GM19043 (cell line): ENCODE results near the gene PRKCH.

Experiments
- ATAC-seq: cut with Tn5 transposase; IDR thresholded peaks from one replicate; pipeline ENCODE4 v1.9.1; 2021; ENCODE audit warnings: low read depth; ENCODE audit not compliant: unreplicated experiment

The PRKCH gene

DNA sequence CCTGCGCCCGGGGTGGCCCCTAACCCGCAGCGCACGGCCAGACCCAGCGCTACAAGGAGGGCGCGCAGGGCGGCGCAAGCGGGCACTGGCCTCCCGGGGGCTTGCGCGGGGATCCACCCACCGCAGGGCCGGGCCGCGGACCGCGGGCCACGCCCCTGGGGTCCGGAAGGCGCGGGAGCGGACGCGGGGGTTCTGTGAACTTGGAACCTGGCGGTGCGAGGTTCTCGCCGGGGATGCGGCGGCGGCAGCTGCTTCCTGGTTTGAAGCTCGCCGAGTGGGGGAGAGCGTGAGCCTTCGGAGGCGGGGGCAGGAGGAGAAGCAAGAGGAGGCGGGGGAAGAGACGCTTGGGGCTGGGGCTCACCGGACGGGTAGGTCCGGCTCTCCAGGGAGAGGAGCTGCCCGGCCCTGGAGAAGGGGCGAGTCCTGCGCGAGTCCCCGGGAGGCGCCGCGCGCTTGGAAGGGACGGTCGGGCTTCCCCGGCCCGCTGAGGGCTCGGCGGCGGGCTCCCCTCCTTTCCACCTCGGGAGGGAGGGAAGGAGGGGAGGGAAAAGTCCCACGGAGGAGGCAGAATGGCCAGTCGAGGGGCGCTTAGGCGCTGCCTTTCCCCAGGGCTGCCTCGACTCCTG lies at the start of gene PRKCH:
TSS of gene PRKCH (plus strand) at position 195 of the 626 bp plus-strand sequence. CDS start 523 bp downstream, outside the sequence.
- peak; percentile 58 for ATAC-seq

GRCh38 chr14:61277232-61277631 lies 44.1 kb upstream of the PRKCH start:
- no peak for ATAC-seq

- ATAC-seq = no peak
Measured at GRCh38 chr14:61277784-61278183, 43.6 kb upstream of the PRKCH start.

DNA sequence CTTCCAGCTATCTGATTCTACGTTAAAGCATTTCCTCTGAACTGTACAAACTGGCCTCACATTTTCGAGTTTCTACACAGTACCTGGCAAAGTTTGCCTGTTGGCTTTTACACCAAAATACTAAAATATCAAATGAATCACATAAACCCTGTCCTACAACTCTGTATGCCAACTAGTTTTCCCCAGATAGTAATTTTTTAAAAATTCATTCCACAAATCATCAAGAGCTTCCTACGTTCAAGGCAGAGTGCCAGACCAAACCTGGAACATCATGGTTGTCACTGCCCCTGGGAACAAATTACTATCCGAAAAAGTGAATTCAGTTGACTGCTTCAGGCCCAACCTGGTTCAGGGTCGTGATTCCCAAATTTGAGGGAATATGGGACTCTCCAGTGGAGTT lies 42.3 kb upstream of the PRKCH start:
- ATAC-seq = no peak

GRCh38 chr14:61280092-61280525 lies 41.3 kb upstream of the PRKCH start:
- ATAC-seq = no peak

DNA sequence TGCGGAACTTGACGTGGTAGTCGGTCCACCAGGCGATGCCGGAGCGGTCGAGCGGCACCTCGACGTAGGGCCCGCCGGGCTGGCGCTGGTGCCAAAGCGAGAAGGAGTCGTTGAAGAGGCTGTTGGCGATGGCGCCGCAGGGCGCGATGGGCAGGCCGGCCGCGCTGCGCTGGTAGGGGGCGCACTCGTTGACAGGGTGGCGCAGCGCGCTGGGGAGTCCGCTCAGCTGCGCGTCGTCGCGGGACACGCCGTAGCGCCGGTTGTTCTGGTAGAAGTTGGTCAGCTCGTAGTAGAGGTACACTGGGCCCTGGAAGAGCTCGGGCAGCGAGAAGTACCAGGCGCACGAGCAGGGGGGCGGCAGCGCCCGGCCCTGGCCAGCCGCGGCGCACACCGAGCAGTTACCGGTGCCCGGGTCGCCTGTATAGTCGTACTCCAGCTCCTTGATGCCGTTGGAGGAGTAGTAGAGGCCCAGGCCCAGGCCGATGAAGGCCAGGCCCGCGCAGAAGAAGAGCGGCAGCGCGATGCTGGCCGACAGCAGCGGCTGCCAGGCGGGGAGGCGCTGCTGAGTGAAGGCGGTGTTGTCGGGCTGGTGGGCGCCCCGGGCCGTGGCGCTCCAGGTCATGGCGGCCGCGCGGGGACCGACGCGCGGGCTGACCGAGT lies 40.7 kb upstream of the PRKCH start:
- ATAC-seq = no peak

GRCh38 chr14:61281186-61281947 lies 40.0 kb upstream of the PRKCH start, which contains the start of gene TMEM30B:
Gene TMEM30B (minus strand): TSS chr14:61281338. CDS start chr14:61281147, 191 bp downstream.
- no peak for ATAC-seq

- no peak for ATAC-seq
Measured at GRCh38 chr14:61281948-61282275, 39.5 kb upstream of the PRKCH start.

DNA sequence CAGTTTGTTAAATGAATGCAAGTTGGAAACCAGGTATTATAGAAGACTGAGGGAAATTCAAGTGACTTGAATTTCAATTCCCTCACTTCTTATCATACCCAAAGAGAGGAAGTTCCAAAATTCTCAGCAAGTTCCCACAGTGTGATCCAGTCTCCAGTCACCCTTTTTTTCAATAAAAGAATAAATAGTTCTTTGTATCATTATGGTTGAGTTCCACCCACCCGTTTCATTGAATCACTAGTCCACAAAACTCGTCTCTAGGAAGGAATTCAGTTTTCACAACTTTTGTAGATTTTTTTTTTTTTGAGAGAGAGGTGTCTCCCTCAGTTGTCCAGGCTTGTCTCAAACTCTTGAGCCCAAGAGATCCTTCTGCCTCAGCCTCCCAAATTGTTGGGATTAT lies 38.6 kb upstream of the PRKCH start:
- no peak for ATAC-seq

DNA sequence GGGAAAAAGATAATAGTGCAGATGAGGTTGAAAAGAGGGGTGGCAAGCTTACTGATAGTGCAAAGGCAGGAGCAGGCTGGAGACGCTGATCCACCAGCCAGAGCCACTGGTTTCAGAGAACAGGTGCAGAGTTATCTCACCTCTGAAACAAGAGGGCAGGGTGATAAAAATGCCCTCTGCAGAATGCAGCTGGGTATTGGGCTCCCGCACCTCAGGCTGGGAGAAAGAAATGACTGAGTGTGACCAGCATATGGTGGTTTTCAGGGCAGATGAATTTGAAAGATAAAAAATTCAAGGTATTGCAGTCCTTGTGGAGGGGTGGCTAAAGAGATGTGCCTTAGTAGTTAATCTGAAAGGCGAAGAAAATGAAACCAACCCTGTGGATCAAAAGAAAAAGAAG lies 37.4 kb upstream of the PRKCH start:
- ATAC-seq = no peak

- no peak for ATAC-seq
Measured at GRCh38 chr14:61285364-61285763, 36.0 kb upstream of the PRKCH start.

GRCh38 chr14:61287196-61287595 lies 34.2 kb upstream of the PRKCH start:
- no peak for ATAC-seq

DNA sequence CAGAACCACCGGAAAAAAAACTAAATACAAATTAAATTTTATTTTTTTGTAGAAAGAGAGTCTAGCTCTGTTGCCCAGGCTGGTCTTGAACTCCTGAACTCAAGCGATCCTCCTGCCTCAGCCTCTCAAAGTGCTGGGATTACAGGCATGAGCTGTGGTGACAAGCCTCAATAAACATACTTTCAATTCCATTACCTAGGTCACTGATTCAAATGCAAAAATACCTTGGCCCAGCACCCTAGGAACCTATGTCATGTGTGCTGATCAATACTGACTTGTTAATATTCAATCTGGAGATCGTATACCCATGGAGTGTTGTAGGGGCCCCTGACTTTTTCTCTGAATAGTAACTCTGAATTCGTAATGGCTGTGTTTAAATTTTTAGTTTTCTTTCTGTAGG lies 33.2 kb upstream of the PRKCH start:
- no peak for ATAC-seq

- no peak for ATAC-seq
Measured at GRCh38 chr14:61288720-61289119, 32.7 kb upstream of the PRKCH start.

- ATAC-seq = no peak
Measured at GRCh38 chr14:61290701-61291100, 30.7 kb upstream of the PRKCH start.

GRCh38 chr14:61296151-61296550 lies 25.2 kb upstream of the PRKCH start:
- ATAC-seq = no peak

DNA sequence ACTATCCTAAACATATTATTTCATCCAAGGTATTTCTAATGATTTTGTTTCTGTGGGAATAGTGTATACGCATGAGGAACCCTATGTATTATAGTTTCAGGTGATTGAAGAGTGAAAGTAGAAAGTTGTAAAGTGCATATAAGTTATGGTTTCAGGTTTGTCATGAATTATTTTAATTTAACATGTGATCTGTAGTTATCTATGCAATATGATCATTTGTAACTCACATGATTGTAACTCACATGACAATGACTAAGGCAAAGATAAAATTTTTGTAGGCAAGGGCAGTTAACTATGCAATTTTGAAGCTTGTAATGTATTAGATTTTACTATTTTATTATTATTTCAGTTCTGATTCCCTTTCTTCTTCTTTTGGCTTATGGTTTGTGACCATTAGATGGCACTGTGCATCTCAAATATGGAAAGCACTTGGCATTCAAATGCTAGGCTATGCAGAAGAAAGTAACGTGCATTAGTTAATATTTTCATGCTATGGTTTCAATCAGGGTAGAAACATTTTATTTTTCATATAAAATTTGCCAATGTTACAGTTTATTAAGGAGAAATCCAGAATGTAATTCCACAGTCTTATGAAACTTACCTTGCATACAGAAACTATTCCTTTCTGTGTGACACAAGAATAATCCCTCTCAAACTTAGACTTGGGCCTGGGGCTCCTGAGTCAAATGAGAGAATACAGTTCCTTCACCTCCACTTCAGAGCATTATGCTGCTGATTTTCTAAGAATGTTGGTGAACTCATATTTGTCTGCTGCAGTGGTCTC lies 24.5 kb upstream of the PRKCH start:
- no peak for ATAC-seq

DNA sequence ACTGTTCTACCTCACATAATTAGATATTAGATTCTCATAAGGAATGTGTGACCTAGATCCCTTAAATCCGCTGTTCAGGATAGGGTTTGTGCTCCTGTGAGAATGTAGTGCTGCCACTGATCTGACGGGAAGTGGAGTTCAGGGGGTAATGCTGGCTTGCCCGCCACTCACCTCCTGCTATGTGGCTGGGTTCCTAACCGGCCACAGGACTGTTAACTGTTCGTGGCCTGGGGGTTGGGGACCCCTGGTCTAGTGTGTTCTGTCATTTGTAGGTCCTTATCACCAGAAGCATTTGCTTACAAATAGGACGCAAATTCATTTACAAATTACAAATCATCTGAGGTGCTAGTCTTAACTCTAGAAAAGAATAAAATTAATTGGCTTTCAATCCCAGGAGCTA lies 23.8 kb upstream of the PRKCH start:
- no peak for ATAC-seq

- no peak for ATAC-seq
Measured at GRCh38 chr14:61298824-61299223, 22.6 kb upstream of the PRKCH start.

DNA sequence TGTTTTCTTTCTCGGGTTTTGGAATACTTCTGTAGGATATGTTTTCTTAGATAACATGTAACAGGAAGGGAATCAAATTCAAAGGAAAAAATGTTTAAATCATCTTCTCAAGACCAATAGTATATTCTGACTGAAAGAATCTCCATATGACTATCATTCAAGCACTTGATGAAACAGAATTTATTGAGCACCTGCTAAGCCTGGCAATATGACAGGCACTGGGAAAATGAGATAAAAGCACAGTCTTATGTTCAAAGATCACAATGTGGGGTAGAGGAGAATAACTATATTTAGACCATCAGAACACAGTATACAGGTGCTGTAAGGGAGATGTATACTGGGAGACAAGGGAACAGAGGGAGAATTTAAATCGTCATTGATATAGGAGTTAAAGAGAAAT lies 21.2 kb upstream of the PRKCH start:
- no peak for ATAC-seq

GRCh38 chr14:61300754-61301153 lies 20.6 kb upstream of the PRKCH start:
- ATAC-seq = no peak
